Gastroesophageal sphincter (tissue), 3 donors: ENCODE measurements around the gene NUP210.

ENCODE experiments used
- CTCF ChIP-seq, 4 experiments: fragments of 200-600 bp in 2 of 4; fragments of 450-650 bp in 2 of 4; sonication (generic) in 1 of 4; IDR thresholded peaks; one replicate each; pipeline ENCODE4 v1.5.1; 2017 to 2019; ENCODE audit warnings: antibody characterized with exemption in 4 of 4, mild to moderate bottlenecking in 2 of 4, moderate library complexity in 2 of 4
- EP300 ChIP-seq: sonication (generic); formaldehyde crosslinking; IDR thresholded peaks from one replicate; pipeline ENCODE4 v1.6.1; 2017; ENCODE audit warnings: antibody characterized with exemption, mild to moderate bottlenecking
- POLR2A ChIP-seq, 2 donors: fragments of 450-650 bp; IDR thresholded peaks; one replicate each; pipeline ENCODE4 v1.6.1; 2017; ENCODE audit warnings: antibody characterized with exemption in 2 of 2, mild to moderate bottlenecking in 2 of 2, moderate library complexity in 1 of 2
- POLR2AphosphoS5 ChIP-seq: sonication (generic); formaldehyde crosslinking; IDR thresholded peaks from one replicate; pipeline ENCODE4 v1.6.1; 2017; ENCODE audit warnings: antibody characterized with exemption

GRCh38 chr3:13400114-13400673 is 19.9 kb downstream of the NUP210 start:
- TF ChIP-seq POLR2A (IDR thresholded peaks at IDR 0.05) (no peak), CTCF (IDR thresholded peaks at IDR 0.05) (no peak), EP300 (no peak), POLR2AphosphoS5 (no peak)
